ENCODE data around the gene RPS6KB1. TPM values are rescaled to one million over a fixed set of nuclear protein-coding genes. Genes with fewer than 3 reads are reported as not detected.

Gene RPS6KB1
- total RNA-seq, 2 donors from 2014 or later: 14.3 to 21.8 TPM

DNA sequence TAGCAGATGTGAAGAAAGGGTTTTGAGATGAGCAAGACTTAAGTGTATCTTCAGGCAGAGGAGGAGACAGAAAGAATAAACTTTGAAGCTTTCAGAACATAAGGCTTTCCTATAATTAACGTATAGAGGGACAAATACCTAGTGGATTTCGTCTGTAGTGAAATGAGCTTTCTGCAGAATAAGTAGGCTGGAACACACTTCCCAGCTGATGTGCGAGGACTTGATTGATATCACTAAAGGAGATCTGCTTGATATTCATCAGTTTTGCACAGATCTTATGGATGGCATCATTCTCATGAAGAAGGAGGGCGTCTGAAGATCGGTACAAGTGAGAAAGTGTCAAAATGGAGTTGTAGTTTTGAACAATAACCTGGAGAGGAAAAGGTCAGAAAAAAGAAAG, 15.0 kb upstream of the RPS6KB1 start:
- no peaks in the 10 kb centered on the region for H3K27me3 ChIP-seq
- H3K4me1 ChIP-seq: no peaks in the 10 kb centered on the region

DNA sequence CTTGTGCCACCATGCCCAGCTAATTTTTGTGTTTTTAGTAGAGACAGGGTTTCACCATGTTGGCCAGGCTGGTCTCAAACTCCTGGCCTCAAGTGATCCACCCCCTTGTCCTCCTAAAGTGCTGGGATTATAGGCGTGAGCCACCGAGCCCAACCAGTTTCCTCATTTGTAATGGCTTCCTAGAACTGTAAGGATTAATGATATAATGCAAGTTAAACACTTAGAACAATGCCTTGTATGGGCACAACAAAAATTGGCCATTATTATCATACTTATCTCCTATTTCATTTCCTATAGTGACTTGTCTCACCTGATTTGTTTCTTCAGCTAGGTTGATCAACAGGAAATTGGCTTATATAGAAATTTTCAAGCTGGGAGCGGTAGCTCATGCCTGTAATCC, 14.3 kb upstream of the RPS6KB1 start:
- DNase-seq (ENCODE audit: low spot score): no peak
- TF ChIP-seq, protein P1, sequence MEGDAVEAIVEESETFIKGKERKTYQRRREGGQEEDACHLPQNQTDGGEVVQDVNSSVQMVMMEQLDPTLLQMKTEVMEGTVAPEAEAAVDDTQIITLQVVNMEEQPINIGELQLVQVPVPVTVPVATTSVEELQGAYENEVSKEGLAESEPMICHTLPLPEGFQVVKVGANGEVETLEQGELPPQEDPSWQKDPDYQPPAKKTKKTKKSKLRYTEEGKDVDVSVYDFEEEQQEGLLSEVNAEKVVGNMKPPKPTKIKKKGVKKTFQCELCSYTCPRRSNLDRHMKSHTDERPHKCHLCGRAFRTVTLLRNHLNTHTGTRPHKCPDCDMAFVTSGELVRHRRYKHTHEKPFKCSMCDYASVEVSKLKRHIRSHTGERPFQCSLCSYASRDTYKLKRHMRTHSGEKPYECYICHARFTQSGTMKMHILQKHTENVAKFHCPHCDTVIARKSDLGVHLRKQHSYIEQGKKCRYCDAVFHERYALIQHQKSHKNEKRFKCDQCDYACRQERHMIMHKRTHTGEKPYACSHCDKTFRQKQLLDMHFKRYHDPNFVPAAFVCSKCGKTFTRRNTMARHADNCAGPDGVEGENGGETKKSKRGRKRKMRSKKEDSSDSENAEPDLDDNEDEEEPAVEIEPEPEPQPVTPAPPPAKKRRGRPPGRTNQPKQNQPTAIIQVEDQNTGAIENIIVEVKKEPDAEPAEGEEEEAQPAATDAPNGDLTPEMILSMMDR (IDR thresholded peaks at IDR 0.05): no peak
- no peak overlapping the region for H3K27ac ChIP-seq
- no peaks in the 10 kb centered on the region for H3K9me3 ChIP-seq
- H3K4me1 ChIP-seq: no peaks in the 10 kb centered on the region
- peaks cover 74% of the 10 kb centered on the region for H3K36me3 ChIP-seq
- no peak overlapping the region for H3K4me3 ChIP-seq
- no peaks in the 10 kb centered on the region for H3K27me3 ChIP-seq

More for the DNA sequence above, 15.0 kb upstream of the RPS6KB1 start:
- Histone ChIP-seq H3K27ac (no peak overlapping the region), H3K4me3 (no peak overlapping the region), H3K9me3 (no peaks in the 10 kb centered on the region), H3K36me3 (peaks cover 74% of the 10 kb centered on the region)
- no peak for DNase-seq (ENCODE audit: low spot score)
- TF ChIP-seq, protein P1 (IDR thresholded peaks at IDR 0.05): no peak

DNA sequence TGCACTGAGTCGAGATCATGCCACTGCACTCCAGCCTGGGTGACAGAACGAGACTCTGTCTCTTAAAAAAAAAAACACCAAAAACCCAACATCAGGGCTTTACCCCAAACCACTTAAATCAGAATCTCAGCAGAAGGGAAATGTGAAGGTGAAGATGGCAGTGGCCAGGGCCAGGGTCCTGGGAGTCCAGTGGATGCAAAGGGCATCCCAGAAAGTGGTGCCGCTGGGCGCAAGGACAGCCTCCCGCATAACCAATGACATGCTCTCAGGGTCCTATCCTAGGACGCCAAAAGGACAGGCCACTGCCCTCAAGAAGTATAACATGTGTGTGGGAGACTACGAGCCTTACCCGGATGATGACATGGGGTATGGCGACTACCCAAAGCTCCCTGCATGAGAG, 8.1 kb upstream of the RPS6KB1 start:
- Histone ChIP-seq H3K4me1 (no peaks in the 10 kb centered on the region), H3K36me3 (peaks cover 65% of the 10 kb centered on the region)
- TF ChIP-seq, protein P1 (IDR thresholded peaks at IDR 0.05): no peak

DNA sequence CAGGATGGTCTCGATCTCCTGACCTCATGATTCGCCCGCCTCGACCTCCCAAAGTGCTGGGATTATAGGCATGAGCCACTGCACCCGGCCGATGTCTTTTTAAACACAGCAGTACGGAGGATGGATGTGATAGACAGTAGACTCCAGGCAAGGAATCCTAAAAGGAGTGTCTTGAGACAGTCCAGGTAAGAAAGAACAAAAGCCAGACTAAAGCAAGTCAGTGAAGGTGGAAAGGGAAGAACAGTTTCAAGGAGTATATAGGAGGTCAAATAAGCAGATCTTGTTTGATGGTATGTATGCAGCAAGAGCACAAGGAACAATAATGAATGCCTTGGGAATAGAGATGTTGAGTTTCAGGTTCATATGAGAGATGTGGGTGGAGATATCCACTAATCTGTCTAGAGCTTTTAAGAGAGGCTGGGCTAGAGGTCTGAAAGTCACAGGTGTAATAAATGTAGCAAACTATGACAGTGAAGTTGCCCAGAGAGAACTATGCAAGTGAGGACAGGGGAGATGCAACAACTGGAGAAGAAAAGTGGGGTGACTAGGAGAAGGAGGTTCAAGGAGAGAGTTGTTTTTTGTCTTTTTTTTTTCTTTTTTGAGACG, 4.7 kb upstream of the RPS6KB1 start:
- no peak for DNase-seq (ENCODE audit: low spot score)
- H3K4me3 ChIP-seq: no peak overlapping the region
- H3K36me3 ChIP-seq: peaks cover 40% of the 10 kb centered on the region
- TF ChIP-seq, protein P1 (IDR thresholded peaks at IDR 0.05): no peak
- no peaks in the 10 kb centered on the region for H3K9me3 ChIP-seq
- no peaks in the 10 kb centered on the region for H3K27me3 ChIP-seq
- peaks cover 0 to 9% of the 10 kb centered on the region in 2 donors for H3K4me1 ChIP-seq
- H3K27ac ChIP-seq: no peak overlapping the region

More for the DNA sequence above, 8.1 kb upstream of the RPS6KB1 start:
- no peak overlapping the region for H3K4me3 ChIP-seq
- no peak overlapping the region for H3K27ac ChIP-seq
- no peak for DNase-seq (ENCODE audit: low spot score)
- H3K9me3 ChIP-seq: no peaks in the 10 kb centered on the region
- no peaks in the 10 kb centered on the region for H3K27me3 ChIP-seq

DNA sequence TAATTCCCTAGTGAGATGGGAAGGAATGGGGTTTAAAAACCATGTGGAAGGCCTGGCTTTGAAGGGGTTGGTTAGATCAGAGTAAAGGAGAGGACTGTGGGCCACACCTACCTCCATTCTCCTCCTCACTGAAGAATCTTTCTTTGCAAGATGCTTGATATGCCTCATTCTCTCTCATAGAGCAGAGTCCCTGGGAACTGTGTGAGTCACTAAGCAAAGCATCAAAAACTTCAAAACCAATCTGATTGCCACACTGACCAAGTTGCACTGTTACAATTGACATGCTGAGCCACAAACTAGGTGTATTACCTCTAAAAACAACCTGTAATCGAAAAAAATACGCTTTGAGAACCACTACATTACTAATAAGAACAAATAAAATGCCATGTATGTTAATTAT, 2.2 kb upstream of the RPS6KB1 start:
- Histone ChIP-seq H3K27ac (no peak overlapping the region), H3K4me3 (no peak overlapping the region), H3K36me3 (peaks cover 16% of the 10 kb centered on the region), H3K27me3 (no peaks in the 10 kb centered on the region), H3K9me3 (no peaks in the 10 kb centered on the region), H3K4me1 (peaks cover 0 to 20% of the 10 kb centered on the region in 2 donors)
- TF ChIP-seq, protein P1 (IDR thresholded peaks at IDR 0.05): no peak
- DNase-seq (ENCODE audit: low spot score): no peak
